Activated CD4-positive, CD25-positive, alpha-beta regulatory T cell (primary cell): ENCODE measurements around the gene ASPHD1.
A peak's percentile ranks its signal among the peaks of the same experiment; 100 is the strongest.
"Not testable (repeated sequence)": the region's sequence is repeated elsewhere in the genome, so short reads cannot be mapped to it uniquely, and the experiment has no call there.

Experiments
- DNase-seq, 4 experiments: peaks; one replicate each; lab custom pipeline; 2025; lab: John Stamatoyannopoulos, UW

ASPHD1 gene

GRCh38 chr16:29900102-29900887 is at the start of gene ASPHD1:
Gene ASPHD1 (plus strand): TSS chr16:29900488. CDS start chr16:29900972, 484 bp downstream.
- peak; percentile 54 to 75 (median 60) for DNase-seq

GRCh38 chr16:29850998-29851397 is 49.3 kb upstream of the ASPHD1 start:
- no peak for DNase-seq

GRCh38 chr16:29852654-29853053 is 47.6 kb upstream of the ASPHD1 start:
- no peak for DNase-seq

- no peak for DNase-seq
Observed at GRCh38 chr16:29854520-29855100, 45.7 kb upstream of the ASPHD1 start.

- DNase-seq: no peak
Observed at GRCh38 chr16:29857133-29857760, 43.0 kb upstream of the ASPHD1 start.

- no peak for DNase-seq
Observed at GRCh38 chr16:29858149-29858849, 42.0 kb upstream of the ASPHD1 start.

GRCh38 chr16:29858974-29859373 is 41.3 kb upstream of the ASPHD1 start:
- no peak for DNase-seq

GRCh38 chr16:29860218-29860617 is 40.1 kb upstream of the ASPHD1 start:
- DNase-seq: no peak

- DNase-seq: no peak
Observed at GRCh38 chr16:29862383-29862883, 37.9 kb upstream of the ASPHD1 start.

GRCh38 chr16:29862884-29863668 is 37.2 kb upstream of the ASPHD1 start, which contains the start of gene CDIPT:
Gene CDIPT (minus strand): TSS chr16:29863226. CDS start chr16:29862857, 369 bp downstream.
- peak; percentile 64 to 87 (median 82) for DNase-seq

- DNase-seq: no peak
Observed at GRCh38 chr16:29863669-29863984, 36.7 kb upstream of the ASPHD1 start.

GRCh38 chr16:29864205-29864604 is 36.1 kb upstream of the ASPHD1 start:
- DNase-seq: no peak

- DNase-seq: no peak
Observed at GRCh38 chr16:29868396-29869009, 31.8 kb upstream of the ASPHD1 start.

GRCh38 chr16:29869067-29869466 is 31.2 kb upstream of the ASPHD1 start:
- DNase-seq: not testable (repeated sequence)

- no peak for DNase-seq
Observed at GRCh38 chr16:29871822-29872546, 28.3 kb upstream of the ASPHD1 start.

GRCh38 chr16:29873319-29873718 is 27.0 kb upstream of the ASPHD1 start:
- no peak for DNase-seq

- DNase-seq: no peak
Observed at GRCh38 chr16:29875206-29875605, 25.1 kb upstream of the ASPHD1 start.

GRCh38 chr16:29876217-29876593 is 24.1 kb upstream of the ASPHD1 start:
- DNase-seq: no peak

GRCh38 chr16:29876594-29877249 is 23.6 kb upstream of the ASPHD1 start:
- peak in 1 of 4 experiments; percentile 10 for DNase-seq
